GM18861 (cell line): ENCODE results near the gene DMAP1.
"Not testable (repeated sequence)": the region's sequence is repeated elsewhere in the genome, so short reads cannot be mapped to it uniquely, and the experiment has no call there.

ENCODE experiments used
- ATAC-seq: cut with Tn5 transposase; IDR thresholded peaks from one replicate; pipeline ENCODE4 v1.9.1; 2021; ENCODE audit not compliant: unreplicated experiment

DMAP1 gene, protein sequence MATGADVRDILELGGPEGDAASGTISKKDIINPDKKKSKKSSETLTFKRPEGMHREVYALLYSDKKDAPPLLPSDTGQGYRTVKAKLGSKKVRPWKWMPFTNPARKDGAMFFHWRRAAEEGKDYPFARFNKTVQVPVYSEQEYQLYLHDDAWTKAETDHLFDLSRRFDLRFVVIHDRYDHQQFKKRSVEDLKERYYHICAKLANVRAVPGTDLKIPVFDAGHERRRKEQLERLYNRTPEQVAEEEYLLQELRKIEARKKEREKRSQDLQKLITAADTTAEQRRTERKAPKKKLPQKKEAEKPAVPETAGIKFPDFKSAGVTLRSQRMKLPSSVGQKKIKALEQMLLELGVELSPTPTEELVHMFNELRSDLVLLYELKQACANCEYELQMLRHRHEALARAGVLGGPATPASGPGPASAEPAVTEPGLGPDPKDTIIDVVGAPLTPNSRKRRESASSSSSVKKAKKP

GRCh38 chr1:44213222-44214112 is at the start of gene DMAP1:
Gene DMAP1 (plus strand): TSS chr1:44213471. CDS start chr1:44213754, 283 bp downstream.
- peak; percentile 36 for ATAC-seq

DNA sequence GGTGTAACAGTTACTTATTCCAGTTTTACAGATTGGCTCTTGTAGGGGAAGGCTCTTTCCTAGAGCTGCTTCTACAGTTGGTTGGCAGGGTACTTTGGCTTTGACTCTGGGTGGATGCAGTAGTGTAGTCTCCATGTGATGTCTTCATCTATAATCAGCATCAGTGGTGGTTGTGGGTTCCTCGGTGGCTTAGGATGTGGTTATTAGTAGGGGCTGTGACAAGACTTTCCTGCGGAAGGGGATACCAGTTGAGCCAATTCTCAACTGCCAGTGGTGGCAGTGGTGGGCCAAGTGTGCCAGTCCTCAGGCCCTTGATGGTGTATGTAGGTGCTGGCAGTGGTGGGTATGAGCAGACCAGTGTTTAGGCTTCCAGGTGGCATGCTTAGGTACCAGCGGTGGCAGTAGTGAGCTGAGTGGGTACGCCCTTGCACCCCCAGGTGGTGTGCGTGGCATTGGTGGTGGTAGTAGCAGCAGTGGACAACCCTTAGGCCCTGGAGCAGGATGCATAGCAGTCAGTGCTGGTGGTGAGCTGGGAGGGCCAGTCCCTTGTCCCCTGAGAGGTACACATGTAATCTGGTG is 44.7 kb upstream of the DMAP1 start:
- ATAC-seq: no peak

- no peak for ATAC-seq
These were observed 42.9 kb upstream of the DMAP1 start for GRCh38 chr1:44170281-44170823.

GRCh38 chr1:44174630-44175029 is 38.6 kb upstream of the DMAP1 start:
- ATAC-seq: no peak

GRCh38 chr1:44200336-44200735 is 12.9 kb upstream of the DMAP1 start:
- no peak for ATAC-seq

GRCh38 chr1:44206545-44206944 is 6.7 kb upstream of the DMAP1 start:
- ATAC-seq: not testable (repeated sequence)

GRCh38 chr1:44208226-44208625 is 5.0 kb upstream of the DMAP1 start:
- ATAC-seq: no peak

DNA sequence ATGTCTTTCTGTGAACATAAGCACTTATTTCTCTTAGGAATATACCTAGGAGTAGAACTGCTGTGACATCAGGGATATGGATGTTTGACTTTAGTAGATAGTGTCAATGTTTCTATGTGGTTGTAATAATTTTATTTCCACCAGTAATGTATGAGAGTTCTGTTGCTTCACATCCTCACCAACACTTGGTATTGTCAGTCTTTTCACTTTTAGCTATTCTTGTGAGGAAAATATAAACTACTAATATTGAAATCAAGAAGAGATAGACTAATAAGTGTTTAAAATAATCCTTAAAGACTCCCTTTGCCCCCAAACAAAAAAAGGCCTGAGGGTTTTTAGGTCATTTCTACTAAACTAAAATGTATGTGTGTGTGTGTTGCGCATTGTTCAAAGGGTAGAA is 2.7 kb upstream of the DMAP1 start:
- ATAC-seq: no peak

DNA sequence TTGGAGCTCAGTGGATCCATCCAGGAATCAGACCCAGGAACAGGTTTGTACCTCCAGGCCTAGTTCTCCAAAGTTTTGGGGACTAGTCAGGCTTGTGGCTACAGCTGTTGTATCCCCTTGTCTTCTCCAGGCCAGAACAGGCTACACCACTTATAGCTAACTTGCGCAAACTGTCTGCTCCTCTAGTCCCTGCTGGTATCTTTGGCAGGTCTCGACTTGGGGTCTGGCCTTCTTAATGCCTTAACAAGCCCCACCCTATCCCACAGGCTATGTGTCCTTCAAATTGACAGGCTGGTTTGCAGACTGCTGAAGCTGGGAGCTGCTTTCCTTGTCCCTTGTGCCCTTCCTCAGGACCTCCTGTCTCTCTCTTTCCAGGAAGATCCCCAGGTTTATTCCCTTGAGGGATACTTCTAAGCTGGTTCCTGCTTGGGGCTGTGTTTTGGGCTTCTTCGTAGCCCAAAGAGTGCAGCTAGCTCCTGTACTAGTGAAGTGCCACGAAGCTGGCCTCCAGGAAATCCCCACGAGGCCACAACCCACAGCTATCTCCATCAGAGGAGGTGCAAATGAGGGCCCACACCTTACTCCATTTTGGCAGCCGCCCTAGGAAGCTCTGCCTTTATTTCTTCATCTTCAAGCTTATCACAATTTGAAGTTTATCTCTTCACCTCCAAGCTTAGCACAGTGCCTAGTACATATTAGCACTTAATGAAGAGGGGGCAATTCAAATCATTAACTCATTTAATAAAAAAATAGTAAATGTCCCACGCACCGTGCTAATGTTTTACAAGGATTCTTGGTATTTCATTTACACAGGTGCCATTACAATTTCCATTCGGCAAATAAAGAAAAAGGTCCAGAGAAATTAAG is 683 bp upstream of the DMAP1 start:
- ATAC-seq: no peak

DNA sequence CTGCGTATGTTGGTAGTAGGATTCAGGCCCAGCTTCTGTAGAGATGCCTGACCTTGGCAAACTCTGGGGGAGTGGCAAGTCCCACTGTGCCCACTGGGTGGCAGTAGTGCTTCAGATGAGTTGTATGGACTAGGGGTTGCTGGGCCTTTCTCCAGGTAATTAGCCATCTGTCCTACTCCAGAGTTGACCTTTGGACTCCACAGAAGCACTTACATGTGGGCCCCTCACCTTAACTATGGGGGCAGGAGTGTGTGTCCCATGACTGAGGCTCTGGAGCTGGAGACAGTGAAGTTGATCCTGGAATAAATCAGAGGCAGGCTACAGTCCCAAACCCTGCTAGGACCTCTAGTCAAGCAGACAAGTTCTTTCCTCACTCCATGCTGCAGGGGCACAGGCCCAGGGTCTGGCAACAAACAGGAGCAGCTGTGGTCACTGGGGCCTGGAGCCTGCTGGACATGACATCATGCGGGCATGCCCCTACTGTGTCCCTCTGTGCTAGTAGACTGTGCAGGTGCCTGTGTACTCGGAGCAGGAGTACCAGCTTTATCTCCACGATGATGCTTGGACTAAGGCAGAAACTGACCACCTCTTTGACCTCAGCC is 4.6 kb downstream of the DMAP1 start:
- no peak for ATAC-seq

- ATAC-seq: no peak
These were observed 5.4 kb downstream of the DMAP1 start for GRCh38 chr1:44218503-44219300.

DNA sequence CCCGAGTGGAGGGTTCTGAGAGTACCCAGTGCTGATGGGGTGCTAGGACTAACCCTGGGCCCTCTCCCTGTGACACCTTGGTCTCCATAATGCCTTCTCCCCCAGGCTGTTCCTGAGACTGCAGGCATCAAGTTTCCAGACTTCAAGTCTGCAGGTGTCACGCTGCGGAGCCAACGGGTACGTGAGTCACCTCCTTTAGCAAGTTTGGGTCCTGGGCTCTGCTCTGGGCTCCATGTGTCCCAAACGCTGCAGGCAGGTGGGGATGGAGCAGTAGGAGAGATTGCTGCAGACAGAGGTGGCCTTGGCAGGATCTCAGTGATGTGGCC is 6.0 kb downstream of the DMAP1 start:
- no peak for ATAC-seq

- ATAC-seq: no peak
These were observed 6.9 kb downstream of the DMAP1 start for GRCh38 chr1:44220001-44220751.

GRCh38 chr1:44220755-44221154 is 7.5 kb downstream of the DMAP1 start:
- no peak for ATAC-seq

GRCh38 chr1:44221769-44222168 is 8.5 kb downstream of the DMAP1 start:
- ATAC-seq: no peak

DNA sequence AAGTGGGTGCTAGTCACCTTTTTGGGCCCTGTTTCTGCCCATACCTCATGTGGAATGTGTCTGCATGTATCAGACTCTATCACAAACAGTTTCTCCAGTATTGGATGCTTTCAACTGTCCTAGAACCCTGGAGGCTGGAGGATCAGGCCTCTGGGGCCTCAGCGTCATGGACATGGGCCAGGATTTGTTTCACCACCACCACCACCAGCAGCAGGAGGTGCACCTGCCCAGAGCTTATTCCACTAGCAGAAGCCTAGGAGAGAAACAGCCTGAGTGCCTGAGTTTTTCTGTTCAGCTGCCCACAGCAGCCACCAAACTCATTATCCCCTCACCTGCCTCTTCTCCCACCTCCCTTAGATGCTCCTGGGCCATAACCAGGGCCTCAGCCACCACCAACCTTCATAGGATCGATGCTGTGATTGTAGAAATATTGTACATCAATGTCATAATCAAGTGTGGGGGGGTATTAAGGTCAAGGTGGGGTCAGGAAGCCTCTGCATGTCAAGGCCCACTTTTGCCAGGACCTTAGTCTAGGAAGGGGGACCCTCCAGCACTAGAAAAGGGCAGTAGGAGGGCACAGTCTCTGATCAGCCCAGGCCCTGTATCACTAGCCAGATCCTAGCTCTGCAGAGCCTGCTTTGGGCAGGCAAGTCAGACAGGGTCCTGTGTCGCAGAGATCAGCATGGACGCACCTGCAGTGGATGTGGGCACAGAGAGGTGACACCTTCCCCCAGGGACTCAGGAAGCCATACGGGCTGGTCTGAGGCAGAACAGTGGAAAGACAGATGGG is 9.3 kb downstream of the DMAP1 start:
- no peak for ATAC-seq

GRCh38 chr1:44223187-44223610 is 9.9 kb downstream of the DMAP1 start:
- ATAC-seq: no peak

- no peak for ATAC-seq
These were observed 12.5 kb downstream of the DMAP1 start for GRCh38 chr1:44225761-44226160.
